Natural killer cell (primary cell): ENCODE data around the gene SLU7. TPM values are rescaled to one million over a fixed set of nuclear protein-coding genes. Genes with fewer than 3 reads are reported as not detected.

Experiments
- ATAC-seq, 3 donors: fragments of 150-1000 bp in 2 of 3; fragments of 200-7000 bp in 1 of 3; cut with Tn5 transposase; 1 replicate in 1 of 3; 2 replicates in 2 of 3; pipeline ENCODE4 v1.10.0; 2021; ENCODE audit warnings: mild to moderate bottlenecking in 2 of 3, moderate library complexity in 2 of 3
- DNase-seq, 2 donors: peaks; one replicate each; pipeline versions ENCODE4 v3.0.0 to v3.0.0-alpha.2; 2013 to 2021; ENCODE audit warnings: mixed read lengths in 1 of 2
- H3K27ac ChIP-seq: one replicate; pipeline ENCODE4 v1.5.1; 2013; ENCODE audit warnings: mild to moderate bottlenecking, low read length
- H3K27me3 ChIP-seq: one replicate; pipeline ENCODE4 v1.6.1; 2013; ENCODE audit warnings: low read length; ENCODE audit not compliant: control insufficient read depth, insufficient read depth
- H3K36me3 ChIP-seq: one replicate; pipeline ENCODE4 v1.6.1; 2013; ENCODE audit warnings: low read length; ENCODE audit not compliant: control insufficient read depth, insufficient read depth
- H3K4me1 ChIP-seq: one replicate; pipeline ENCODE4 v1.6.1; 2013; ENCODE audit warnings: low read length; ENCODE audit not compliant: control insufficient read depth, insufficient read depth
- H3K4me3 ChIP-seq: one replicate; pipeline ENCODE4 v1.5.1; 2013; ENCODE audit warnings: low read length
- H3K9me3 ChIP-seq: one replicate; pipeline ENCODE4 v1.6.1; 2013; ENCODE audit warnings: low read length; ENCODE audit not compliant: control insufficient read depth, insufficient read depth
- H3K27ac Mint-ChIP-seq, 2 donors: one replicate each; pipeline ENCODE4 v1.8.0; 2022; ENCODE audit warnings: mild to moderate bottlenecking in 2 of 2, mixed read lengths in 2 of 2, moderate library complexity in 1 of 2
- H3K27me3 Mint-ChIP-seq, 2 donors: one replicate each; pipeline ENCODE4 v1.8.0; 2022; ENCODE audit warnings: low read depth in 2 of 2, mixed read lengths in 2 of 2
- H3K36me3 Mint-ChIP-seq: one replicate; pipeline ENCODE4 v1.8.0; 2022; ENCODE audit warnings: mixed read lengths
- H3K4me1 Mint-ChIP-seq, 2 donors: one replicate each; pipeline ENCODE4 v1.8.0; 2022; ENCODE audit warnings: mixed read lengths in 2 of 2
- H3K4me3 Mint-ChIP-seq: one replicate; pipeline ENCODE4 v1.8.0; 2022; ENCODE audit warnings: mild to moderate bottlenecking, moderate library complexity, mixed read lengths
- H3K9me3 Mint-ChIP-seq, 2 donors: one replicate each; pipeline ENCODE4 v1.8.0; 2022; ENCODE audit warnings: mixed read lengths in 2 of 2
- CTCF ChIP-seq: fragments of 200-600 bp; IDR thresholded peaks from one replicate; pipeline ENCODE4 v1.8.0; 2022; ENCODE audit warnings: antibody characterized with exemption
- WGBS: methylation state at CpG from one replicate; pipeline ENCODE4 v1.1.7; 2013; ENCODE audit warnings: missing lambda C conversion rate; ENCODE audit not compliant: insufficient coverage; 5-methylcytosine and 5-hydroxymethylcytosine counted together
- intact Hi-C: fragments of 100-400 bp; cut with micrococcal nuclease; formaldehyde crosslinking; loops from one replicate; pipeline ENCODE4 v1.14.2; 2022
- total RNA-seq, 4 donors: library from RNA; stranded (reverse); fragments of 120-200 nt in 1 of 4; gene quantifications; one replicate each; pipeline versions ENCODE4 v1.2.3 to v1.2.4, GENCODE V29; 2013 to 2022

Gene SLU7
- total RNA-seq, 3 donors from 2014 or later (not counting 1 experiment from before 2014, with no cell fraction given) = 114 to 143 (median 118) TPM

DNA sequence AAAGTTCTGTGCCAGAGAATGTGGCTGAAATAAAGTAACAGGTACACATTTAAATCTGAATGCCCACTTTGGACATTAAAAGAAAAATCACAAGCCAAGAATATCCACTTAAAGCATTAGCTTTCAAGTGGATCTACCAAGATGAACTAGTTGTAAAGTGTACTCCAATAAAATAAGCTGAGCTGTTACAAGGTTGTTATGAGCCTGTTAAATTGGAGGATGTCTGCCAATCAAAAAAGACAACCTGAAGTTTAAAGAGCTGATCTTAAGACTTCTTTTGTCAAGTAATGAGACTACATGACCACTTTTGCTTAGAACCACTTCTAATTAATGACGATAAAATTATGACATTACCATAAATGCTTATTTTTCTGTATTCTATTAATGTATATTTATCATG lies 21.4 kb downstream of the SLU7 start:
- H3K9me3 ChIP-seq = no peaks in the 10 kb centered on the region
- H3K27ac Mint-ChIP-seq = no peak overlapping the region
- H3K36me3 Mint-ChIP-seq = no peaks in the 10 kb centered on the region
- no peaks in the 10 kb centered on the region for H3K9me3 Mint-ChIP-seq
- peaks cover 12% of the 10 kb centered on the region for H3K4me1 ChIP-seq
- H3K4me1 Mint-ChIP-seq = peaks cover 19 to 20% of the 10 kb centered on the region in 2 donors
- H3K4me3 Mint-ChIP-seq = no peak overlapping the region
- intact Hi-C loops = no loop called here
- no peak overlapping the region for H3K4me3 ChIP-seq
- H3K27me3 Mint-ChIP-seq = no peaks in the 10 kb centered on the region
- no peaks in the 10 kb centered on the region for H3K27me3 ChIP-seq
- ATAC-seq = no peak
- no peak for DNase-seq
- H3K36me3 ChIP-seq = peaks cover 2% of the 10 kb centered on the region
- no peak for TF ChIP-seq CTCF
- H3K27ac ChIP-seq = no peak overlapping the region
- no CpG with 5 or more reads among the region's 1 CpG for WGBS

- Histone ChIP-seq H3K36me3 (no peaks in the 10 kb centered on the region), H3K4me1 (peaks cover 7% of the 10 kb centered on the region), H3K9me3 (no peaks in the 10 kb centered on the region), H3K27ac (no peak overlapping the region), H3K27me3 (no peaks in the 10 kb centered on the region), H3K4me3 (no peak overlapping the region)
- no peak for TF ChIP-seq CTCF
- 98% methylated on average over 7 of the region's 7 CpGs for WGBS
- Mint-ChIP-seq H3K4me3 (no peak overlapping the region), H3K9me3 (no peaks in the 10 kb centered on the region), H3K36me3 (no peaks in the 10 kb centered on the region), H3K27ac (no peak overlapping the region), H3K27me3 (no peaks in the 10 kb centered on the region), H3K4me1 (peaks cover 16% of the 10 kb centered on the region in 2 donors)
- intact Hi-C loops = no loop called here
- ATAC-seq (no peak), DNase-seq (no peak)
These were observed 23.8 kb downstream of the SLU7 start for GRCh38 chr5:160395111-160395510.

DNA sequence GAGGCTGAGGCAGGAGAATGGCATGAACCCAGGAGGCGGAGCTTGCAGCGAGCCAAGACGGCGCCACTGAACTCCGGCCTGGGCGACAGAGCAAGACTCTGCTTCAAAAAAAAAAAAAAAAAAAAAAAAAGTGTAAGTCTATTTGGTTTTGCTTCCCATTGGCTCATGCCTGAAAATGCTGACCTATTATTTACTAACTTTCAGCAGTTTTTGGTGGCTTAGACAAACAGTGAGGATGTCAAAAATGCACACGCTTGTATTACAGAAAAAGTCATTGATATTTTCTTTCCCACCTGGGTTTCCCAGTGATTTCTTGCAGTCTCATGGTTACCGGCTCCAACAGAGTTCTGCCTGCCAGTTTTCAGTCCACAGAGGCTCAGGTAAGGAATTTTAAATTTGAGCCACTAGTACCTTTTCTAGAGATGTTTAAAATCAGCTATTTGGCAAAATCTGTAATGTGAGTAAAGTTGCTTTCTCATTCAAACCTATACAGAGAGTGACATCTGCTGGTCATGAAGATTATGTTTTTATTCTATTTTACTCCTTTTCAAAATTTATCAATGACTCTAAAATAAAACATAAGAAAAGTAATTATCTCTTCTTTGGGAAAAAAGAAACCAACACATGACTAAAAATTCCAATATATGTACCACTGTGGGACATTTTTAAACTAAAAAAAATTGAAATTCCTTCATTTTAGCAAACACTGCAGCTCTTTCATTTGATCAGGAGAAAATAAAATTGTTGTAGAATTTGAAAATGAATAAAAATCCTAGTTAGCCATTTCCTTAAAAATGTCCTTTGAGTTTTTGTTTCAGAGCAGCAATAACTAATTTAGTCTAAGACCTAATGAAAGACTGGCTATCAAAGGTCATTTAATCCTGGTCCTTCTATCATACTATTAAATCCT lies 27.8 kb downstream of the SLU7 start:
- H3K4me1 Mint-ChIP-seq = no peaks in the 10 kb centered on the region
- no peak for ATAC-seq

More for the DNA sequence above, 27.8 kb downstream of the SLU7 start:
- no peak overlapping the region for H3K4me3 ChIP-seq
- H3K9me3 ChIP-seq = no peaks in the 10 kb centered on the region
- peak in 1 of 2 donors; percentile 46 for DNase-seq
- H3K36me3 ChIP-seq = no peaks in the 10 kb centered on the region
- intact Hi-C loops = loop anchor here (1.0 kb wide), 2 partner anchors 192 to 370 kb away; no protein-coding TSS in a partner anchor
- H3K27ac ChIP-seq = no peak overlapping the region
- H3K27me3 Mint-ChIP-seq = no peaks in the 10 kb centered on the region
- TF ChIP-seq CTCF = peak; percentile 50
- no peak overlapping the region for H3K4me3 Mint-ChIP-seq
- H3K27me3 ChIP-seq = no peaks in the 10 kb centered on the region
- H3K9me3 Mint-ChIP-seq = peaks cover 0 to 2% of the 10 kb centered on the region in 2 donors
- no peak overlapping the region for H3K27ac Mint-ChIP-seq
- H3K4me1 ChIP-seq = no peaks in the 10 kb centered on the region
- peaks cover 12% of the 10 kb centered on the region for H3K36me3 Mint-ChIP-seq
- WGBS = 90% methylated on average over 8 of the region's 8 CpGs
